Measurements from ENCODE around the gene BLTP1. TPM values are rescaled to one million over a fixed set of nuclear protein-coding genes. Genes with fewer than 3 reads are reported as not detected.
A peak's percentile ranks its signal among the peaks of the same experiment; 100 is the strongest.

The BLTP1 gene
- total and polyA plus RNA-seq, 2 of the 13 experiments (the other 11 are each of a cell fraction or from before 2014, with no cell fraction given) = 27.7 to 33.1 TPM

GRCh38 chr4:122152711-122153226 lies 638 bp downstream of the BLTP1 start (continued):
- TF ChIP-seq ATF3 (CRISPR knock-in tag; IDR thresholded peaks at IDR 0.05) = no peak
- TF ChIP-seq HBP1 (CRISPR knock-in tag; IDR thresholded peaks at IDR 0.05; ENCODE audit: low read depth) = no peak
- no peak for TF ChIP-seq HNF4A (CRISPR knock-in tag; IDR thresholded peaks at IDR 0.05)
- TF ChIP-seq ZNF331 (CRISPR knock-in tag; IDR thresholded peaks at IDR 0.05) = no peak
- TF ChIP-seq KDM6A (CRISPR knock-in tag; IDR thresholded peaks at IDR 0.05; ENCODE audit: low read depth) = no peak
- no peak for TF ChIP-seq DNMT3B (CRISPR knock-in tag; conservative IDR thresholded peaks at IDR 0.05)
- TF ChIP-seq ZNF512B (CRISPR knock-in tag; IDR thresholded peaks at IDR 0.05; ENCODE audit: borderline replicate concordance) = no peak
- TF ChIP-seq ZNF687 (CRISPR knock-in tag; IDR thresholded peaks at IDR 0.05) = peak; percentile 29; the same call in 1 of the 2 replicates
- 0 out of 2 replicates have a peak, but pooled peaks have one; percentile 27 for TF ChIP-seq ZNF644 (CRISPR knock-in tag; IDR thresholded peaks at IDR 0.05; ENCODE audit: low read depth)
- TF ChIP-seq ZNF558 (CRISPR knock-in tag; IDR thresholded peaks at IDR 0.05; ENCODE audit: borderline replicate concordance) = 0 out of 2 replicates have a peak, but pooled peaks have one; percentile 32
- TF ChIP-seq KDM5A (IDR thresholded peaks at IDR 0.05; ENCODE audit: borderline replicate concordance, low read length) = no peak
- TF ChIP-seq UBTF (CRISPR knock-in tag; IDR thresholded peaks at IDR 0.05) = peak; percentile 70; the same call in 1 of the 2 replicates
- no peak for TF ChIP-seq PAXIP1 (CRISPR knock-in tag; conservative IDR thresholded peaks at IDR 0.05)

All from HepG2 (cell line).